Measurements from ENCODE around the gene ANKRD12.

The ANKRD12 gene

DNA sequence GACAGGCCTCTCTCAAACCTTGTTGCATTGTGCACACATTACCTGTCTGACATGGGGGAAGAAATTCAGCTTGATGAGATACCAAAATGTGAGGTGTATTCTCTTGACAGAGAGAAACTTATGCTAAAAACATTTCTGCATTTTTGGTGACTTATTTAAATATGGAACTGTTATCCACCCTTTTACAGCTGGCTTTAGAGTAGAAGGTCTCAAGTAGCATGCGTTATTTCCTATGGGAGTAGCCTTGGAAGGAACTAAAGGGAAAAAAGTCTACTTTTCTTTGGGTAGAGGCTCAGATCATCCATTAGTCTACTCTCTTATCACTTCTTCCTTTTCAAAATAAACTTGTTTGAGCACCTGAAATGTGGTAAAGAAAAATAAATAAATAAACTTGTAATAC lies 141.4 kb downstream of the ANKRD12 start:
- H3K4me3 ChIP-seq (ENCODE audit: low read length): no peak overlapping the region
- no peak for TF ChIP-seq ZNF274 (IDR thresholded peaks at IDR 0.05; ENCODE audit: low read depth, low read length)

DNA sequence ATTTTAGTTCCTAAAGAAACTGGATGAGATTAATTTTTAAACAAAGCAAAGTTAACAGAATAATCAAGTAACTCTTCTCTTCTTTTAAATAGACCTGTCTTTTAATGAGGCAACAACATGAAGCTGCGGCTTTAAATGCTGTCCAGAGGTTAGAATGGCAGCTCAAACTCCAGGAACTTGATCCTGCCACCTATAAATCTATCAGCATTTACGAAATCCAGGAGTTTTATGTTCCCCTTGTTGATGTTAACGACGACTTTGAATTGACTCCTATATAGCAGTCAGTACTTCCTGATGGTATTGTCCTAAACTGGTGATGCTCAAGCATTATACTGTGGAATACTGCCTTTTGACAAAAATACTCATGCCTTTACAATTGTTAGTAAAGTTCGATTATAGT lies 144.3 kb downstream of the ANKRD12 start:
- no peak for TF ChIP-seq ZNF274 (IDR thresholded peaks at IDR 0.05; ENCODE audit: low read depth, low read length)
- H3K4me3 ChIP-seq (ENCODE audit: low read length): no peak overlapping the region

DNA sequence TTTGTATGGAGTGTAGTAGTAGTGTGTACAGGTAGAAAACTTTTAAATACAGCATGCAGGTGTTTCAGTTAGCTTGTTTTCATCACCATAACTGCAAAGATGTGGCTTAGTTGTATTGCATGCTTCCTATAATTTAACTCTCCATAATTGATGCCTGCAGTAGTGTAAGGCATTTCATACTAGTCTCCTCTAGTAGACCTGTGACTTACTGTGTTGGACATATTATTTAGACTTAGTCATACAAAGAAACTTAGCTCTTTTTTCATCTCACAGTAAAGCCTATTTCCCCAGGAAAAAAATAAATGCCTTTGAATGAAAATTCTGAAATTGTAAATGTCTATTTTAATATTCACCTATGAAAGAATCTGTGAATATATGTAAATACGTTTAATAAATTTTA lies 145.2 kb downstream of the ANKRD12 start:
- no peak overlapping the region for H3K4me3 ChIP-seq (ENCODE audit: low read length)
- no peak for TF ChIP-seq ZNF274 (IDR thresholded peaks at IDR 0.05; ENCODE audit: low read depth, low read length)

DNA sequence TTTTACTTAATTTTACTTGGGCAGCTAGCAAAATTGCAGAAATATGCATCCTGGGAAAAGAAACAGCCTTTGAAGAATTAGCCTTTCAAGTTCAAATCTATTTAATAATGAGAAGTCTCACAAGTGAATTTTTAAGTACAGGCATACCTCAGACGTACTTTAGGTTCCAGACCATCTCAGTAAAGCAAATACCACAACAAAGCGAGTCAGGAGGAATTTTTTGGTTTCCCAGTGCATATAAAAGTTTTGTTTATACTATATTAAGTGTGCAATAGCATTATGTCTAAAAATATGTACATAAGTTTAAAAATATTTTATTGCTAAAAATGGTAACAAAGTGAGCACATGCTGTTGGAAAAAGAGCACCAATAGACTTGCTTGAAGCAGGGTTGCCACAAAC lies 147.2 kb downstream of the ANKRD12 start:
- TF ChIP-seq ZNF274 (IDR thresholded peaks at IDR 0.05; ENCODE audit: low read depth, low read length): no peak
- H3K4me3 ChIP-seq (ENCODE audit: low read length): no peak overlapping the region

DNA sequence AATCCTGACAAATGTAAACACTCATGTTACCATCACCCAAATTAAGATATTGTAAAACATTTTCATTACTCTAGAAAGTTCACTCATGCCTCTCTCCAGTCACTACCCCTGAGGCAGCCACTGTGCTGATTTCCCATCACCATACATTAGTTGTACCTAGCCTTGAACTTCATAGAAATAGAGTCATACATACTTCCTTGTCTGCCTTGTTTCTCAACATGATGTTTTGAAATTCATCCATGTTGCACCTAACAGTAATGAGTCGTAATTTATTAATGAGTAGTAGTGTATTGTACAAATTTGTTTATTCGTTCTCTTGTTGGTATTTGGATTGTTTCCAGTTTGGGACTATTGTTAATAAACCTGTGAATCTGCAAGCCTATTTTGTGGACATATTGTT lies 149.0 kb downstream of the ANKRD12 start:
- TF ChIP-seq ZNF274 (IDR thresholded peaks at IDR 0.05; ENCODE audit: low read depth, low read length): no peak
- no peak overlapping the region for H3K4me3 ChIP-seq (ENCODE audit: low read length)

DNA sequence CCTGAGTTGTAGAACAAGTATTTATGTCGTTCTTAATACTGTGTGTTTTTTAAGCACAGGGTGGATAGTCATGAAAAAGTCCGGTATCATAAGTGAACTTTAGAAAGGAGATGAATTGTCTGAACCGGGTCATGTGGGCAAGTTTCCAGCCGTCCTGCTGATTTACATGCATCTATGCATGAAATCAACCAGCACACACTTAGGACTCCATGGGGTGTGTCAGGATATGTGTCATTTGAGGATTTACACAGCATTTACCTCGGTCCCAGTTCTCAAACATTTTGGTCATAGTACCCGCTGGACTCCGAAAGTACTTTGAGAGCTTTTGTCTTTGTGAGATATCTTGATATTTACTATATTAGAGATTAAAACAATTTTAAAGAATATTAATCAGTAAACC lies 150.5 kb downstream of the ANKRD12 start:
- TF ChIP-seq ZNF274 (IDR thresholded peaks at IDR 0.05; ENCODE audit: low read depth, low read length): no peak
- no peak overlapping the region for H3K4me3 ChIP-seq (ENCODE audit: low read length)

DNA sequence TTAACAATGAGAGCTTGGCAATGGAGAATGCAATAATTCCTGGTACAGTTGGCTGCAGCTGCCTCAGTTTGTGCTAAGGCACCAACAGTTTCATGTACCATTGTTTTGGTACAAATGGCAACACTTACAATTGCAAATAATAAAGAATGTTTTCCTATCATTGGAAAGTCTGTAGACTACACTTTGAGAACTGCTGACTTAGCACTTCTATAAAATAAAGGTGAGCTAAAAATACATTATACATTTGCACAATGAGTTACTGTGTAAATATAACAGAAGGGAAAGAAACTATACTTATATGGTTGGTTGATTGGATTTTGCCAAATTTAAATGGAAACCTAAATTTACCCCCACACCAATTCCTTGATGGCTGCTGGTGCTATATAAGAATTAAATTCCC lies 153.1 kb downstream of the ANKRD12 start:
- no peak for TF ChIP-seq ZNF274 (IDR thresholded peaks at IDR 0.05; ENCODE audit: low read depth, low read length)
- H3K4me3 ChIP-seq (ENCODE audit: low read length): no peak overlapping the region

DNA sequence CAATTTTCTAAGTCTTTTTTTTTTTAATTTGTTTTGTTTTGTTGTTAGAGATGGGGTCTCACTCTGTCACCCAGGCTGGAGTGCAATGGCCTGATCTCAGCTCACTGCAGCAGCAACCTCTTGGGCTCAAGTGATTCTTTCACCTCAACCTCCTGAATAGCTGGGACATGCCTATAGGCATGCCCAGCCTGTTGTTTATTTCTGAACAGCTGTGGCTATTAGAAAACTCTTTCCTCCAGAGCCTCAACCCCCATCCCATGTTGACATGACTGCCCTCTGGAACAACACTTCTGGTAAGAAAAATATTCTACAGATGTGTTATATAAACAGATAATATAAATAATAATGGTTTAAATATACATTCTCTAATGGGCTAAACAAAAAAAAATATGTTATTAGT lies 153.6 kb downstream of the ANKRD12 start:
- no peak for TF ChIP-seq ZNF274 (IDR thresholded peaks at IDR 0.05; ENCODE audit: low read depth, low read length)
- H3K4me3 ChIP-seq (ENCODE audit: low read length): no peak overlapping the region

DNA sequence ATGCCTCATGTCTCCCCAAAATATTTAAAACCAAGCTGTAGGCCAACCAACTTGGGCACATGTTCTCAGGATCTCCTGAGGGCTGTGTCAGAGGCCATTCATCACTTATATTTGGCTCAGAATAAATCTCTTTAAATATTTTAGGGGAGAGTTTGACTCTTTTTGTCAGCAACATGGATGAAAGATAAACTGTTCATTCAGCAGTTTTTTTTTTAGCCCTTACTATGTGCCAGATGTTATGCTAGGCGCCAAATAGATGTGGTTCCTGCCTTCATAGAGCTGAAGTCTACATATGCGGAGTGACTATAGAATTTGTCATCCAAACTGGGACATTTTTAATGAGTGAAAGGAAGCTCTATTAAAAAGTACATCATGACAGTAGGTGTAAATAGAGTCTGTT lies 155.5 kb downstream of the ANKRD12 start:
- no peak overlapping the region for H3K4me3 ChIP-seq (ENCODE audit: low read length)
- no peak for TF ChIP-seq ZNF274 (IDR thresholded peaks at IDR 0.05; ENCODE audit: low read depth, low read length)

DNA sequence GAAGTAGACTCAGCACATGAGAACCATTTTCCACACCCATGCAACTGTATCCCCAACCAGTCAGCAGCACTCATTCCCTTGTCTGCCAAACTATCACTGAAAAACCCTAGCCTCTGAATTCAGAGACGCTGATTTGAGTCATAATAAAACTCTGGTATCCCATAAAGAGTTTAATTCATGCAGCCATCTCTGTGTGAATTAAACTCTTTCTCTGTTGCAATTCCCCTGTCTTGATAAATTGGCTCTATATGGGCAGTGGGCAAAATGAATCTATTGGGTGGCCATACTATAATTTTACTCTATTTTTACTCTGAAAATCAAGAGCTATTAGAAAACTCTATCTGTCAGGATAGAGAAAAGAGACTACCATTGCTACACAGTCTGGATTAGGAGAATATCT lies 157.4 kb downstream of the ANKRD12 start:
- no peak overlapping the region for H3K4me3 ChIP-seq (ENCODE audit: low read length)

DNA sequence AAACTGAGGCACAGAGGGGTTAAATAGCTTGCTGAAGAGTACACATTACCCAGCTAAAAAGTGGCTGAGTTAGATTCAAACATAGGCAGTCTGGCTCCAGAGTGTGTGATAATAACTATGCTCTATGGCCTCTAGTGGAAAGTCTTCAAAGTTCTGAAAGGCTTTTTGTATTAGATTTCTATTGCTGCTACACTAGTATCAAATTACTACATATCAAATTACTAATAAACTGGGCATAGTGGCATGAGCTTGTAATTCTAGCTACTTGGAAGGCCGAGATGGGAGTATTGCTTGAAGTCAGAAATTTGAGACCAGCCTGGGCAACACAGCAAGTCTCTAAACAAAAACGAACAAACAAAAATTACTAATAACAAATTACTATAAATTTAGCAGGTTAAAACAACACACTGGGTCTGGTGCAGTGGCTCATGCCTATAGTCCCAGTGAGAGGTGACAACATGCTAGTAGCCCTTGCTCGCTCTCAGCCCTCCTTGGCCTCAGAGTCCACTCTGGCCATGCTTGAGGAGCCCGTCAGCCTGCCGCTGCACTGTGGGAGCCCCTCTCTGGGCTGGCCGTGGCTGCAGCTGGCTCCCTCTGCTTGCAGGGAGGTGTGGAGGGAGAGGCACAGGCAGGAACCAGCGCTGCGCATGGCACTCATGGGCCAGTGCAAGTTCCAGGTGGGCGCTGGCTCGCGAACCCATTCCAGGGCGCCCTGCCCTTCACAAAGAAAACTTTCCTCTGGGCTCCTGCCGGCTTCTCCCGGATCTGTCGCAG lies 159.8 kb downstream of the ANKRD12 start:
- no peak overlapping the region for H3K4me3 ChIP-seq (ENCODE audit: low read length)
- no peak for TF ChIP-seq ZNF274 (IDR thresholded peaks at IDR 0.05; ENCODE audit: low read depth, low read length)

More for the DNA sequence above, 157.4 kb downstream of the ANKRD12 start:
- TF ChIP-seq ZNF274 (IDR thresholded peaks at IDR 0.05; ENCODE audit: low read depth, low read length): no peak

DNA sequence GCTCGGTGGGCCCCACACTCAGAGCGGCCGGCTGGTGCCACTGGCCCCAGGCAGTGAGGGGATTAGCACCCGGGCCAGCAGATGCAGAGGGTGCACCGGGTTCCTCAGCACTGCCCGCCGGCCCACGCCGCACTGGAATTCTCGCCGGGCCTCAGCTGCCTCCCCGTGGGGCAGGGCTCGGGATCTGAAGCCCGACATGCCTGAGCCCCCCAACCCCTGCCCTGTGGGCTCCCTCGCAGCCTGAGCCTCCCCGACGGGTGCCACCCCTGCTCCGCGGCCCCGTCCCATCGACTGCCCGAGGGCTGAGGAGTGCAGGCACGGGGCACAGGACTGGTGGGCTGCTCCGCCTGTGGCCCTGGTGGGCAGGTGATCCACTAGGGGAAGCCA lies 160.4 kb downstream of the ANKRD12 start:
- TF ChIP-seq ZNF274 (IDR thresholded peaks at IDR 0.05; ENCODE audit: low read depth, low read length): no peak
- no peak overlapping the region for H3K4me3 ChIP-seq (ENCODE audit: low read length)

DNA sequence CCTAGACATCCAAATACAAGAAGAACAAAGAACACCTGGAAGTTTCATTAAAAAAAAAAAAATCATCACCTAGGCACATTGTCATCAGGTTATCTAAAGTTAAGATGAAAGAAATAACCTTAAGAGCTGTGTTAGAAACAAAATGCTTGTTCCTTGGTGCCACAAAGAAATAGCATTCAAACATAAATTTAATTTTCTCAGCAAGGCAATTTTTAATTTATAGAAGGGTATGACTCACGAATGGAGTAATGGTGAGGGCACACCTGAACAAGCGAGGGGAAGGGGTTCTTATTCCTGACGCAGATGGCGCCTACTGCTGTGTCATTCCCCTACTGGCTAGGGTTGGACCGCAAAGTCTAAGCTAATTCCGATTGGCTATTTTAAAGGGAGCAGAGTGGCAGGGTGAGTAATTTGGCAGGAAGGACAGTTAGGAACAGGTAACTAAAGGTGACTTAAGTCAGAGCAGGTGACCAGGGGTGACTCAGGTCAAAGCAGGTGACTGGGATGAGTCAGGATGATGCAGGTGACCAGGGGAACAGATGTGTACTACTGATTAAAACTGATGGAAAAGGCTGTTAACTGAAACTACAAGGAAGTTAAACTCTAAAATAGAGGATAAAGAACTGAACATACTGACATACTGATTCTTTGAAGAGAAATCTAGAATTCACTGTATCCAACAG lies 167.9 kb downstream of the ANKRD12 start:
- no peak overlapping the region for H3K4me3 ChIP-seq (ENCODE audit: low read length)
- no peak for TF ChIP-seq ZNF274 (IDR thresholded peaks at IDR 0.05; ENCODE audit: low read depth, low read length)

DNA sequence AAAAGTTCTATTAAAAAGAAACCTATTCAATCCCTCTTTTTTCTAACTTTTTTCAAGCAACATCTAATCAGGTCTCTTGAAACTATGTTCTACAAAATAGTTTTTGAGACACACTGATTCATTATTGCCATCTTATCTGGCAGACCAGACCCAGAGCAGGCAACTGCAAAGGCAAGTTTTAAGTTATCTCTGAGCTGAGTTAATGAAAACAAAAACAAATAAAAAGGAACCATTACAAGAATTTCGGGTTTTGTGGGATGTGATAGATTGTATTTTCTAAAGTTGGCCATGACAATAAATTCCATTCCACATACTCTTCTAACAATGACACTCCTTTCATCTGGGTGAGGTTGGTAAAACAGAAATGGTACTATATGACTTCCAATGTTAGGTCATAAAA lies 182.8 kb downstream of the ANKRD12 start:
- TF ChIP-seq ZNF274 (IDR thresholded peaks at IDR 0.05; ENCODE audit: low read depth, low read length): no peak

DNA sequence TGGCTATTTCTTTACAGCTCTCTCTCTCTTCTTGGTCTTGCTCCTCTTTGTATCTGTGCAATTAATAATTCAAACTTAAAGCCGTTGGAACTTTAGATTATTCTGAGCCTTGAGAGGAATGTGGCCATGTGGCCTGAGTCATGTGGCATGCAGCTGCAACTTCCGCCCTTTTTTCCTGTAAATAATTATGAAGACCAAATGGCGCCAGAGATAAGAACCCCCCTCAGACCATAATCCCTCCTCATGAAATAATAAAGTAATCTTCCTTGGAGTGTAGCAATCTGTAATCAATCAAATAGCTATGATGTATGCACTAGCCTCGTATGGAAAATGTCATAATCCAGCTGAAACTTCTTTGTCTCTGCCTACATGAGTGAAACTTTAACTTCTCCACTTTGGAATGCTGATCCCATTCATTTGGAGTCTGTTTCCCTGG lies 184.5 kb downstream of the ANKRD12 start:
- TF ChIP-seq ZNF274 (IDR thresholded peaks at IDR 0.05; ENCODE audit: low read depth, low read length): no peak
- no peak overlapping the region for H3K4me3 ChIP-seq (ENCODE audit: low read length)

More for the DNA sequence above, 182.8 kb downstream of the ANKRD12 start:
- no peak overlapping the region for H3K4me3 ChIP-seq (ENCODE audit: low read length)
